K562 (cell line): ENCODE measurements around the gene MPP7.

ENCODE experiments used
- CBX8 ChIP-seq: fragments of 200-600 bp; sonication (generic); IDR thresholded peaks from 2 replicates; pipeline ENCODE4 v1.6.1; 2012; ENCODE audit warnings: borderline replicate concordance, mixed run types, low read depth, mild to moderate bottlenecking, moderate library complexity, mixed read lengths, low read length, control low read depth, inconsistent platforms; ENCODE audit not compliant: poor library complexity, severe bottlenecking; ENCODE audit errors: extremely low read depth
- CHD2 ChIP-seq: IDR thresholded peaks from 2 replicates; pipeline ENCODE4 v1.6.1; 2011; ENCODE audit warnings: low read depth, low read length
- NRF1 ChIP-seq, 2 experiments: fragments of 450-650 bp; IDR thresholded peaks in 1 of 2; conservative IDR thresholded peaks in 1 of 2; 2 replicates each; pipeline ENCODE4 v1.6.1; 2014; ENCODE audit warnings: mild to moderate bottlenecking in 2 of 2
- POLR2A ChIP-seq: fragments of 450-650 bp; conservative IDR thresholded peaks from 2 replicates; pipeline ENCODE4 v1.6.1; 2016
- RUNX1 ChIP-seq: sonication (generic); IDR thresholded peaks from 2 replicates; pipeline ENCODE4 v1.6.1; 2016; ENCODE audit warnings: antibody characterized with exemption, low read depth
- SMARCA5 ChIP-seq: fragments of 450-650 bp; IDR thresholded peaks from 2 replicates; pipeline ENCODE4 v1.6.1; 2016
- ZNF561 ChIP-seq: fragments of 450-650 bp; formaldehyde crosslinking; conservative IDR thresholded peaks from 2 replicates; pipeline ENCODE4 v1.4.0; 2020; ENCODE audit warnings: mild to moderate bottlenecking, moderate library complexity
- TF ChIP-seq, protein P1 (sequence below): sonication (generic); formaldehyde crosslinking; IDR thresholded peaks from 2 replicates; pipeline ENCODE4 v1.8.1; 2023; ENCODE audit warnings: mild to moderate bottlenecking, missing genetic modification reagents
- TF ChIP-seq, protein P2 (sequence below), 2 experiments: fragments of 450-650 bp; formaldehyde crosslinking in 1 of 2; IDR thresholded peaks; 2 replicates each; pipeline versions ENCODE4 v1.4.0 to v1.6.1; 2014 to 2020; ENCODE audit warnings: mild to moderate bottlenecking in 2 of 2, borderline replicate concordance in 1 of 2, low read depth in 1 of 2

DNA sequence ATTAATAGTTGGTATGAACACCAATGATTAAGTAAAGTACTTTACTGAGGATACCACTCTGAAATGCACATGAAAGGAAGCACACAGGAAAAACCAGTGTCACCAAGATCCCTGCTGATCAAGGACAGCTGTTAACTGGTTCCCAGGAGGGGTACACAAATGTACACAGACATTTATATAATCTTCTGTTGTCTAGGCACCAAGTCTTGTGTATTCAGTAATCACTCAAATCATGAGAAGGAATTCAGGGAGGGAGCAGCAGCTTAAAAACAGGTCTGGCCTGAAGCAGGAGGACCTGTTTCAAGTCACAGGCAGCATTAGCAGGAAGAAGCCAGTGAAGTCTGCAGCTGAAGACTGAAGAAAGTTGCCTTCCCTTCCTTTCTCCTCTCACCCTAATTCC lies 18.7 kb downstream of the MPP7 start:
- TF ChIP-seq SMARCA5: no peak
- TF ChIP-seq NRF1 (conservative IDR thresholded peaks at IDR 0.05 in 1 of 2, IDR thresholded peaks at IDR 0.05 in 1 of 2): no peak
- TF ChIP-seq, protein P1, sequence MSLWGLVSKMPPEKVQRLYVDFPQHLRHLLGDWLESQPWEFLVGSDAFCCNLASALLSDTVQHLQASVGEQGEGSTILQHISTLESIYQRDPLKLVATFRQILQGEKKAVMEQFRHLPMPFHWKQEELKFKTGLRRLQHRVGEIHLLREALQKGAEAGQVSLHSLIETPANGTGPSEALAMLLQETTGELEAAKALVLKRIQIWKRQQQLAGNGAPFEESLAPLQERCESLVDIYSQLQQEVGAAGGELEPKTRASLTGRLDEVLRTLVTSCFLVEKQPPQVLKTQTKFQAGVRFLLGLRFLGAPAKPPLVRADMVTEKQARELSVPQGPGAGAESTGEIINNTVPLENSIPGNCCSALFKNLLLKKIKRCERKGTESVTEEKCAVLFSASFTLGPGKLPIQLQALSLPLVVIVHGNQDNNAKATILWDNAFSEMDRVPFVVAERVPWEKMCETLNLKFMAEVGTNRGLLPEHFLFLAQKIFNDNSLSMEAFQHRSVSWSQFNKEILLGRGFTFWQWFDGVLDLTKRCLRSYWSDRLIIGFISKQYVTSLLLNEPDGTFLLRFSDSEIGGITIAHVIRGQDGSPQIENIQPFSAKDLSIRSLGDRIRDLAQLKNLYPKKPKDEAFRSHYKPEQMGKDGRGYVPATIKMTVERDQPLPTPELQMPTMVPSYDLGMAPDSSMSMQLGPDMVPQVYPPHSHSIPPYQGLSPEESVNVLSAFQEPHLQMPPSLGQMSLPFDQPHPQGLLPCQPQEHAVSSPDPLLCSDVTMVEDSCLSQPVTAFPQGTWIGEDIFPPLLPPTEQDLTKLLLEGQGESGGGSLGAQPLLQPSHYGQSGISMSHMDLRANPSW (CRISPR knock-in tag): no peak
- TF ChIP-seq CHD2: no peak
- no peak for TF ChIP-seq POLR2A
- no peak for TF ChIP-seq ZNF561 (CRISPR knock-in tag)
- TF ChIP-seq RUNX1: no peak
- TF ChIP-seq, protein P2, sequence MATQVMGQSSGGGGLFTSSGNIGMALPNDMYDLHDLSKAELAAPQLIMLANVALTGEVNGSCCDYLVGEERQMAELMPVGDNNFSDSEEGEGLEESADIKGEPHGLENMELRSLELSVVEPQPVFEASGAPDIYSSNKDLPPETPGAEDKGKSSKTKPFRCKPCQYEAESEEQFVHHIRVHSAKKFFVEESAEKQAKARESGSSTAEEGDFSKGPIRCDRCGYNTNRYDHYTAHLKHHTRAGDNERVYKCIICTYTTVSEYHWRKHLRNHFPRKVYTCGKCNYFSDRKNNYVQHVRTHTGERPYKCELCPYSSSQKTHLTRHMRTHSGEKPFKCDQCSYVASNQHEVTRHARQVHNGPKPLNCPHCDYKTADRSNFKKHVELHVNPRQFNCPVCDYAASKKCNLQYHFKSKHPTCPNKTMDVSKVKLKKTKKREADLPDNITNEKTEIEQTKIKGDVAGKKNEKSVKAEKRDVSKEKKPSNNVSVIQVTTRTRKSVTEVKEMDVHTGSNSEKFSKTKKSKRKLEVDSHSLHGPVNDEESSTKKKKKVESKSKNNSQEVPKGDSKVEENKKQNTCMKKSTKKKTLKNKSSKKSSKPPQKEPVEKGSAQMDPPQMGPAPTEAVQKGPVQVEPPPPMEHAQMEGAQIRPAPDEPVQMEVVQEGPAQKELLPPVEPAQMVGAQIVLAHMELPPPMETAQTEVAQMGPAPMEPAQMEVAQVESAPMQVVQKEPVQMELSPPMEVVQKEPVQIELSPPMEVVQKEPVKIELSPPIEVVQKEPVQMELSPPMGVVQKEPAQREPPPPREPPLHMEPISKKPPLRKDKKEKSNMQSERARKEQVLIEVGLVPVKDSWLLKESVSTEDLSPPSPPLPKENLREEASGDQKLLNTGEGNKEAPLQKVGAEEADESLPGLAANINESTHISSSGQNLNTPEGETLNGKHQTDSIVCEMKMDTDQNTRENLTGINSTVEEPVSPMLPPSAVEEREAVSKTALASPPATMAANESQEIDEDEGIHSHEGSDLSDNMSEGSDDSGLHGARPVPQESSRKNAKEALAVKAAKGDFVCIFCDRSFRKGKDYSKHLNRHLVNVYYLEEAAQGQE (IDR thresholded peaks at IDR 0.05; ENCODE audit: borderline replicate concordance): no peak
- TF ChIP-seq, protein P2 (CRISPR knock-in tag; IDR thresholded peaks at IDR 0.05; ENCODE audit: low read depth): no peak
- no peak for TF ChIP-seq CBX8
